WTC11 (cell line): Measurements from ENCODE around the gene BICD1. TPM values are rescaled to one million over a fixed set of nuclear protein-coding genes. Genes with fewer than 3 reads are reported as not detected.

Experiments
- ATAC-seq: fragments of 200-7000 bp; cut with Tn5 transposase; 2 replicates; pipeline ENCODE4 v1.10.0; 2021; ENCODE audit warnings: mild to moderate bottlenecking, moderate library complexity
- CTCF ChIA-PET: fragments of 300-600 bp; sonication (Branson Sonifier 250); formaldehyde crosslinking; loops from one replicate; lab custom pipeline; 2021; ENCODE audit warnings: antibody characterized with exemption; lab: Charles Lee
- POLR2A ChIA-PET: fragments of 350-600 bp; sonication (Branson Sonifier 250); formaldehyde crosslinking; loops from one replicate; lab custom pipeline; 2021; ENCODE audit warnings: antibody characterized with exemption; lab: Charles Lee
- DNase-seq: peaks from one replicate; pipeline ENCODE4 v3.0.0; 2021; ENCODE audit warnings: low spot score
- H3K27ac Mint-ChIP-seq: 2 replicates; pipeline ENCODE4 v1.8.0; 2021; ENCODE audit warnings: mixed read lengths
- H3K27me3 Mint-ChIP-seq: 2 replicates; pipeline ENCODE4 v1.8.0; 2021; ENCODE audit warnings: low read depth, mild to moderate bottlenecking, moderate library complexity, mixed read lengths
- H3K36me3 Mint-ChIP-seq: 2 replicates; pipeline ENCODE4 v1.8.0; 2021; ENCODE audit warnings: mixed read lengths
- H3K4me1 Mint-ChIP-seq: 2 replicates; pipeline ENCODE4 v1.8.0; 2022; ENCODE audit warnings: mixed read lengths
- H3K4me3 Mint-ChIP-seq: 2 replicates; pipeline ENCODE4 v1.8.0; 2021; ENCODE audit warnings: mild to moderate bottlenecking, moderate library complexity, mixed read lengths
- H3K9me3 Mint-ChIP-seq: 2 replicates; pipeline ENCODE4 v1.8.0; 2021; ENCODE audit warnings: mixed read lengths
- E2F1 ChIP-seq: sonication (generic); formaldehyde crosslinking; IDR thresholded peaks from 2 replicates; pipeline ENCODE4 v1.8.0; 2022; ENCODE audit warnings: mild to moderate bottlenecking, missing genetic modification reagents
- FOXK1 ChIP-seq: sonication (generic); formaldehyde crosslinking; IDR thresholded peaks from 2 replicates; pipeline ENCODE4 v1.8.0; 2022; ENCODE audit warnings: mild to moderate bottlenecking, moderate library complexity, missing genetic modification reagents
- FOXP1 ChIP-seq: sonication (generic); formaldehyde crosslinking; IDR thresholded peaks from 2 replicates; pipeline ENCODE4 v1.8.0; 2022; ENCODE audit warnings: missing genetic modification reagents, mild to moderate bottlenecking, moderate library complexity, borderline replicate concordance
- GABPB1 ChIP-seq: sonication (generic); formaldehyde crosslinking; IDR thresholded peaks from 2 replicates; pipeline ENCODE4 v1.8.1; 2023; ENCODE audit warnings: mild to moderate bottlenecking, missing genetic modification reagents
- KAT7 ChIP-seq: sonication (generic); formaldehyde crosslinking; IDR thresholded peaks from 2 replicates; pipeline ENCODE4 v1.8.1; 2023; ENCODE audit warnings: missing genetic modification reagents, mild to moderate bottlenecking, borderline replicate concordance
- SMAD4 ChIP-seq: sonication (generic); formaldehyde crosslinking; IDR thresholded peaks from 2 replicates; pipeline ENCODE4 v1.8.0; 2022; ENCODE audit warnings: mild to moderate bottlenecking, missing genetic modification reagents
- ZBTB43 ChIP-seq: sonication (generic); formaldehyde crosslinking; IDR thresholded peaks from 2 replicates; pipeline ENCODE4 v1.8.1; 2023; ENCODE audit warnings: mild to moderate bottlenecking, missing genetic modification reagents
- ZNF232 ChIP-seq: sonication (generic); formaldehyde crosslinking; IDR thresholded peaks from 2 replicates; pipeline ENCODE4 v1.8.0; 2022; ENCODE audit warnings: mild to moderate bottlenecking, missing genetic modification reagents
- ZNF281 ChIP-seq: sonication (generic); formaldehyde crosslinking; IDR thresholded peaks from 2 replicates; pipeline ENCODE4 v1.8.0; 2023; ENCODE audit warnings: mild to moderate bottlenecking, missing genetic modification reagents
- ZNF317 ChIP-seq: sonication (generic); formaldehyde crosslinking; IDR thresholded peaks from 2 replicates; pipeline ENCODE4 v1.8.1; 2023; ENCODE audit warnings: low read depth, mild to moderate bottlenecking, moderate library complexity, missing genetic modification reagents, borderline replicate concordance
- total RNA-seq: library from RNA; stranded (reverse); gene quantifications from 3 replicates; pipeline ENCODE4 v1.2.3, GENCODE V29; 2021
- TF ChIP-seq, protein P1 (sequence below): sonication (generic); formaldehyde crosslinking; IDR thresholded peaks from 2 replicates; pipeline ENCODE4 v1.8.0; 2023; ENCODE audit warnings: missing genetic modification reagents
- TF ChIP-seq, protein P2 (sequence below): sonication (generic); formaldehyde crosslinking; IDR thresholded peaks from 2 replicates; pipeline ENCODE4 v1.8.1; 2022; ENCODE audit warnings: mild to moderate bottlenecking, missing genetic modification reagents, moderate library complexity, borderline replicate concordance
- TF ChIP-seq, protein P3 (sequence below): fragments of 250-450 bp; sonication (Bioruptor Pico); IDR thresholded peaks from 2 replicates; pipeline ENCODE4 v1.9.0; 2021; ENCODE audit warnings: mild to moderate bottlenecking, borderline replicate concordance
- TF ChIP-seq, protein P4 (sequence below): sonication (generic); formaldehyde crosslinking; IDR thresholded peaks from 2 replicates; pipeline ENCODE4 v1.8.0; 2022; ENCODE audit warnings: mild to moderate bottlenecking, missing genetic modification reagents
- TF ChIP-seq, protein P5 (sequence below): sonication (generic); formaldehyde crosslinking; IDR thresholded peaks from 2 replicates; pipeline ENCODE4 v1.8.1; 2023; ENCODE audit warnings: mild to moderate bottlenecking, moderate library complexity, missing genetic modification reagents
- TF ChIP-seq, protein P6 (sequence below): fragments of 200-600 bp; IDR thresholded peaks from 2 replicates; pipeline ENCODE4 v1.8.0; 2022; ENCODE audit warnings: antibody characterized with exemption

BICD1 gene
- total RNA-seq, 1 experiment from 2014 or later: 69.4 TPM

DNA sequence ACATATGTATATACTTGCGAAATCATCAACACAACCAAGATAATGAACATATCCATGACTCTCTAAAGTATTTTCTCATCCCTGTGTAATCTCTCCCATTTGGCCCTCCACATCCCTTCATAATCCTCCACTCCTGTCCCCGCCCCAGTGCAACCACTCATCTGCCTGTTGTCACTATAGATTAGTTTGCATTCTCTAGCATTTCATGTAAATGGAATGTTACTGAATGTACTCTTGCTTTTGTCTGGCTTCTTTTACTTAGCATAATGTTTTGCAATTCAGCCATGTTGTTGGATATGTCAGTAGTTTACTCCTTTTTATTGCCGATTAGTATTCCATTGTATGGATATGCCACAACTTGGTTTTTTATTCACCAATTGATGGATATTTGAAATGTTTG lies 99.1 kb downstream of the BICD1 start:
- Mint-ChIP-seq H3K36me3 (peaks cover 15% of the 10 kb centered on the region), H3K4me1 (peaks cover 44% of the 10 kb centered on the region), H3K9me3 (peaks cover 10% of the 10 kb centered on the region), H3K27me3 (no peaks in the 10 kb centered on the region), H3K4me3 (no peak overlapping the region), H3K27ac (peak overlapping the region; percentile 25; the same call in 1 of the 2 replicates)
- ATAC-seq: no peak
- no peak for DNase-seq
- ChIA-PET POLR2A (no interaction called here), CTCF (no interaction called here)
- no peak for TF ChIP-seq GABPB1 (CRISPR knock-in tag)
- TF ChIP-seq, protein P1, sequence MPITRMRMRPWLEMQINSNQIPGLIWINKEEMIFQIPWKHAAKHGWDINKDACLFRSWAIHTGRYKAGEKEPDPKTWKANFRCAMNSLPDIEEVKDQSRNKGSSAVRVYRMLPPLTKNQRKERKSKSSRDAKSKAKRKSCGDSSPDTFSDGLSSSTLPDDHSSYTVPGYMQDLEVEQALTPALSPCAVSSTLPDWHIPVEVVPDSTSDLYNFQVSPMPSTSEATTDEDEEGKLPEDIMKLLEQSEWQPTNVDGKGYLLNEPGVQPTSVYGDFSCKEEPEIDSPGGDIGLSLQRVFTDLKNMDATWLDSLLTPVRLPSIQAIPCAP: no peak
- TF ChIP-seq, protein P2, sequence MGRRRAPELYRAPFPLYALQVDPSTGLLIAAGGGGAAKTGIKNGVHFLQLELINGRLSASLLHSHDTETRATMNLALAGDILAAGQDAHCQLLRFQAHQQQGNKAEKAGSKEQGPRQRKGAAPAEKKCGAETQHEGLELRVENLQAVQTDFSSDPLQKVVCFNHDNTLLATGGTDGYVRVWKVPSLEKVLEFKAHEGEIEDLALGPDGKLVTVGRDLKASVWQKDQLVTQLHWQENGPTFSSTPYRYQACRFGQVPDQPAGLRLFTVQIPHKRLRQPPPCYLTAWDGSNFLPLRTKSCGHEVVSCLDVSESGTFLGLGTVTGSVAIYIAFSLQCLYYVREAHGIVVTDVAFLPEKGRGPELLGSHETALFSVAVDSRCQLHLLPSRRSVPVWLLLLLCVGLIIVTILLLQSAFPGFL (CRISPR knock-in tag): no peak
- TF ChIP-seq, protein P3, sequence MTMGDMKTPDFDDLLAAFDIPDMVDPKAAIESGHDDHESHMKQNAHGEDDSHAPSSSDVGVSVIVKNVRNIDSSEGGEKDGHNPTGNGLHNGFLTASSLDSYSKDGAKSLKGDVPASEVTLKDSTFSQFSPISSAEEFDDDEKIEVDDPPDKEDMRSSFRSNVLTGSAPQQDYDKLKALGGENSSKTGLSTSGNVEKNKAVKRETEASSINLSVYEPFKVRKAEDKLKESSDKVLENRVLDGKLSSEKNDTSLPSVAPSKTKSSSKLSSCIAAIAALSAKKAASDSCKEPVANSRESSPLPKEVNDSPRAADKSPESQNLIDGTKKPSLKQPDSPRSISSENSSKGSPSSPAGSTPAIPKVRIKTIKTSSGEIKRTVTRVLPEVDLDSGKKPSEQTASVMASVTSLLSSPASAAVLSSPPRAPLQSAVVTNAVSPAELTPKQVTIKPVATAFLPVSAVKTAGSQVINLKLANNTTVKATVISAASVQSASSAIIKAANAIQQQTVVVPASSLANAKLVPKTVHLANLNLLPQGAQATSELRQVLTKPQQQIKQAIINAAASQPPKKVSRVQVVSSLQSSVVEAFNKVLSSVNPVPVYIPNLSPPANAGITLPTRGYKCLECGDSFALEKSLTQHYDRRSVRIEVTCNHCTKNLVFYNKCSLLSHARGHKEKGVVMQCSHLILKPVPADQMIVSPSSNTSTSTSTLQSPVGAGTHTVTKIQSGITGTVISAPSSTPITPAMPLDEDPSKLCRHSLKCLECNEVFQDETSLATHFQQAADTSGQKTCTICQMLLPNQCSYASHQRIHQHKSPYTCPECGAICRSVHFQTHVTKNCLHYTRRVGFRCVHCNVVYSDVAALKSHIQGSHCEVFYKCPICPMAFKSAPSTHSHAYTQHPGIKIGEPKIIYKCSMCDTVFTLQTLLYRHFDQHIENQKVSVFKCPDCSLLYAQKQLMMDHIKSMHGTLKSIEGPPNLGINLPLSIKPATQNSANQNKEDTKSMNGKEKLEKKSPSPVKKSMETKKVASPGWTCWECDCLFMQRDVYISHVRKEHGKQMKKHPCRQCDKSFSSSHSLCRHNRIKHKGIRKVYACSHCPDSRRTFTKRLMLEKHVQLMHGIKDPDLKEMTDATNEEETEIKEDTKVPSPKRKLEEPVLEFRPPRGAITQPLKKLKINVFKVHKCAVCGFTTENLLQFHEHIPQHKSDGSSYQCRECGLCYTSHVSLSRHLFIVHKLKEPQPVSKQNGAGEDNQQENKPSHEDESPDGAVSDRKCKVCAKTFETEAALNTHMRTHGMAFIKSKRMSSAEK (CRISPR knock-in tag): no peak
- TF ChIP-seq ZNF317 (CRISPR knock-in tag): no peak
- TF ChIP-seq, protein P4, sequence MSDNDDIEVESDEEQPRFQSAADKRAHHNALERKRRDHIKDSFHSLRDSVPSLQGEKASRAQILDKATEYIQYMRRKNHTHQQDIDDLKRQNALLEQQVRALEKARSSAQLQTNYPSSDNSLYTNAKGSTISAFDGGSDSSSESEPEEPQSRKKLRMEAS: no peak
- TF ChIP-seq FOXP1: no peak
- TF ChIP-seq ZNF232 (CRISPR knock-in tag): no peak
- TF ChIP-seq, protein P5, sequence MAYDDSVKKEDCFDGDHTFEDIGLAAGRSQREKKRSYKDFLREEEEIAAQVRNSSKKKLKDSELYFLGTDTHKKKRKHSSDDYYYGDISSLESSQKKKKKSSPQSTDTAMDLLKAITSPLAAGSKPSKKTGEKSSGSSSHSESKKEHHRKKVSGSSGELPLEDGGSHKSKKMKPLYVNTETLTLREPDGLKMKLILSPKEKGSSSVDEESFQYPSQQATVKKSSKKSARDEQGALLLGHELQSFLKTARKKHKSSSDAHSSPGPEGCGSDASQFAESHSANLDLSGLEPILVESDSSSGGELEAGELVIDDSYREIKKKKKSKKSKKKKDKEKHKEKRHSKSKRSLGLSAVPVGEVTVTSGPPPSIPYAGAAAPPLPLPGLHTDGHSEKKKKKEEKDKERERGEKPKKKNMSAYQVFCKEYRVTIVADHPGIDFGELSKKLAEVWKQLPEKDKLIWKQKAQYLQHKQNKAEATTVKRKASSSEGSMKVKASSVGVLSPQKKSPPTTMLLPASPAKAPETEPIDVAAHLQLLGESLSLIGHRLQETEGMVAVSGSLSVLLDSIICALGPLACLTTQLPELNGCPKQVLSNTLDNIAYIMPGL (CRISPR knock-in tag): no peak

GRCh38 chr12:32208355-32208754 lies 101.7 kb downstream of the BICD1 start:
- H3K4me1 Mint-ChIP-seq: peaks cover 53% of the 10 kb centered on the region
- no peaks in the 10 kb centered on the region for H3K27me3 Mint-ChIP-seq
- CTCF ChIA-PET: interaction anchor here (0.9 to 1.3 kb wide), 2 partner anchors 53 to 148 kb away, joined by 3 to 4 read pairs; no protein-coding TSS in a partner anchor
- ATAC-seq (no peak), DNase-seq (no peak)
- peaks cover 6% of the 10 kb centered on the region for H3K9me3 Mint-ChIP-seq
- no peak overlapping the region for H3K4me3 Mint-ChIP-seq
- POLR2A ChIA-PET: no interaction called here
- peaks cover 9% of the 10 kb centered on the region for H3K36me3 Mint-ChIP-seq
- peak overlapping the region; percentile 68 for H3K27ac Mint-ChIP-seq
- TF ChIP-seq ZNF232 (CRISPR knock-in tag) (no peak), ZBTB43 (no peak), ZNF281 (CRISPR knock-in tag) (no peak), GABPB1 (CRISPR knock-in tag) (no peak), SMAD4 (CRISPR knock-in tag) (no peak), E2F1 (no peak), FOXK1 (CRISPR knock-in tag) (no peak), KAT7 (CRISPR knock-in tag) (no peak)
- TF ChIP-seq, protein P6, sequence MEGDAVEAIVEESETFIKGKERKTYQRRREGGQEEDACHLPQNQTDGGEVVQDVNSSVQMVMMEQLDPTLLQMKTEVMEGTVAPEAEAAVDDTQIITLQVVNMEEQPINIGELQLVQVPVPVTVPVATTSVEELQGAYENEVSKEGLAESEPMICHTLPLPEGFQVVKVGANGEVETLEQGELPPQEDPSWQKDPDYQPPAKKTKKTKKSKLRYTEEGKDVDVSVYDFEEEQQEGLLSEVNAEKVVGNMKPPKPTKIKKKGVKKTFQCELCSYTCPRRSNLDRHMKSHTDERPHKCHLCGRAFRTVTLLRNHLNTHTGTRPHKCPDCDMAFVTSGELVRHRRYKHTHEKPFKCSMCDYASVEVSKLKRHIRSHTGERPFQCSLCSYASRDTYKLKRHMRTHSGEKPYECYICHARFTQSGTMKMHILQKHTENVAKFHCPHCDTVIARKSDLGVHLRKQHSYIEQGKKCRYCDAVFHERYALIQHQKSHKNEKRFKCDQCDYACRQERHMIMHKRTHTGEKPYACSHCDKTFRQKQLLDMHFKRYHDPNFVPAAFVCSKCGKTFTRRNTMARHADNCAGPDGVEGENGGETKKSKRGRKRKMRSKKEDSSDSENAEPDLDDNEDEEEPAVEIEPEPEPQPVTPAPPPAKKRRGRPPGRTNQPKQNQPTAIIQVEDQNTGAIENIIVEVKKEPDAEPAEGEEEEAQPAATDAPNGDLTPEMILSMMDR: no peak
- TF ChIP-seq, protein P5 (CRISPR knock-in tag): no peak
